Esophagus squamous epithelium (tissue), 5 donors: ENCODE data around the gene SPDYE4. TPM values are rescaled to one million over a fixed set of nuclear protein-coding genes. Genes with fewer than 3 reads are reported as not detected.

Experiments used
- DNase-seq: peaks from one replicate; lab custom pipeline; 2025; lab: John Stamatoyannopoulos, UW
- H3K27ac ChIP-seq, 4 donors: fragments of 200-600 bp; sonication (generic); one replicate each; pipeline ENCODE4 v1.5.1; 2016 to 2019; ENCODE audit warnings: mild to moderate bottlenecking in 1 of 4
- H3K27me3 ChIP-seq, 4 donors: fragments of 200-600 bp; sonication (generic); 1 replicate in 3 of 4; 2 replicates in 1 of 4; pipeline versions ENCODE4 v1.5.1 to v1.6.0; 2017 to 2021; ENCODE audit warnings: antibody characterized with exemption in 1 of 4
- H3K36me3 ChIP-seq, 3 donors: fragments of 200-600 bp; sonication (generic); one replicate each; pipeline ENCODE4 v1.5.1; 2016 to 2019
- H3K4me1 ChIP-seq, 3 donors: fragments of 200-600 bp; sonication (generic); one replicate each; pipeline ENCODE4 v1.5.1; 2017 to 2019
- H3K4me3 ChIP-seq, 4 donors: fragments of 200-600 bp; sonication (generic); 1 replicate in 3 of 4; 2 replicates in 1 of 4; pipeline ENCODE4 v1.5.1; 2016 to 2019; ENCODE audit warnings: mild to moderate bottlenecking in 2 of 4, moderate library complexity in 1 of 4
- H3K9me3 ChIP-seq, 3 donors: fragments of 200-600 bp; sonication (generic); one replicate each; pipeline ENCODE4 v1.5.1; 2016 to 2019
- CTCF ChIP-seq, 6 experiments: fragments of 450-650 bp in 4 of 6; fragments of 200-600 bp in 2 of 6; sonication (generic) in 2 of 6; IDR thresholded peaks; one replicate each; pipeline ENCODE4 v1.5.1; 2016 to 2019; ENCODE audit warnings: antibody characterized with exemption in 6 of 6, mild to moderate bottlenecking in 4 of 6, moderate library complexity in 4 of 6
- POLR2A ChIP-seq, 4 donors: fragments of 450-650 bp; IDR thresholded peaks; one replicate each; pipeline ENCODE4 v1.6.1; 2017; ENCODE audit warnings: antibody characterized with exemption in 4 of 4, mild to moderate bottlenecking in 4 of 4, moderate library complexity in 3 of 4
- WGBS, 2 donors: methylation state at CpG; one replicate each; pipeline ENCODE4 v1.1.5; 2018; 5-methylcytosine and 5-hydroxymethylcytosine counted together
- intact Hi-C: fragments of 100-400 bp; cut with DNase I; formaldehyde crosslinking; loops from one replicate; pipeline ENCODE4 v1.15.0; 2022
- total RNA-seq, 4 donors: library from RNA; depleted of rRNA; stranded (reverse); fragments of >200 nt; gene quantifications; one replicate each; pipeline ENCODE4 v1.1.0, GENCODE V29; 2016
- donor health status: DM: yes; HTN: yes; CAD: no.

Gene SPDYE4
- total RNA-seq, 4 donors from 2014 or later, result not detected

DNA sequence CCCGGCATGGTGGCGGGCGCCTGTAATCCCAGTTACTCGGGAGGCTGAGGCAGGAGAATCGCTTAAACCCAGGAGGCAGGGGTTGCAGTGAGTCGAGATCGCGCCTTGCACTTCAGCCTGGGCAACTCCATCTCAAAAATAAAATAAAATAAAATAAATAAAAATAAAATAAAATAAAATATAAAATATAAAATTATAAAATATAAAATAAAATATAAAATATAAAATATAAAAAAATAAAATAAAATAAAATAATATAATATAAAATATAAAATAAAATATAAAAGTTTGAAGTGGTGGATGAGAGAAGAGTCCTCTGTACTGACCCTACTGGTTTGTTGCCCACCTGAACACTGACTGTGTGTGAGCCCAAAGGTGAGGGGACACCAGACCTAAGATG, 28.9 kb downstream of the SPDYE4 start:
- H3K27ac ChIP-seq, result no peak overlapping the region
- no peaks in the 10 kb centered on the region for H3K27me3 ChIP-seq
- TF ChIP-seq CTCF (IDR thresholded peaks at IDR 0.05) (no peak), POLR2A (IDR thresholded peaks at IDR 0.05) (no peak)
- 91 to 97% methylated on average over 5 to 8 of the region's 8 CpGs for WGBS, 2 donors
- no peak overlapping the region for H3K4me3 ChIP-seq
- intact Hi-C loops, result no loop called here
- no peaks in the 10 kb centered on the region for H3K36me3 ChIP-seq
- H3K9me3 ChIP-seq, result no peaks in the 10 kb centered on the region
- H3K4me1 ChIP-seq, result peaks cover 0 to 11% (median 0%) of the 10 kb centered on the region in 3 donors
- no peak for DNase-seq

DNA sequence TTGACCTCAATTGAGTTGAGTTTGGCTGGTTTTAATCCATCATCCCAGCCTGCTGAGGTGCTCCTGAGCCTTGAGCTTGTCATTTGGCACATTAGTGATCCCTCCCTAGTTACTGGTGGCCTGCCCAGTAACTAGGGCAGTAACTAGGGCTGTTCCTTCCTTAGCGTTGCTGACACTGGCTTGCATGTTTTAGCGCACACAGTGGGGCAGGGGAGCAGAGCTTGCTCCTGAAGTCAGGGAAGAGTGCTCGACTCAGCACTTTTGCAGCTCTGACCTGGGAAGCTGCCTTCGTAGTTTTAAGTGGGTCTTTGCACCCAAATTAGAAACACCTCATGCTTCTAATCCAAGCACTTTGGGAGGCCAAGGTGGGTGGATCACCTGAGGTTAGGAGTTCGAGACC, 29.4 kb downstream of the SPDYE4 start:
- TF ChIP-seq CTCF (IDR thresholded peaks at IDR 0.05), result no peak
- TF ChIP-seq POLR2A (IDR thresholded peaks at IDR 0.05), result no peak
- Histone ChIP-seq H3K27ac (no peak overlapping the region), H3K27me3 (no peaks in the 10 kb centered on the region), H3K36me3 (no peaks in the 10 kb centered on the region), H3K4me3 (no peak overlapping the region), H3K4me1 (peaks cover 0 to 11% (median 0%) of the 10 kb centered on the region in 3 donors), H3K9me3 (no peaks in the 10 kb centered on the region)
- intact Hi-C loops, result no loop called here
- DNase-seq, result no peak
- 75 to 78% methylated on average over 4 to 5 of the region's 5 CpGs for WGBS, 2 donors

GRCh38 chr17:8728251-8728938, 30.0 kb downstream of the SPDYE4 start:
- no peaks in the 10 kb centered on the region for H3K9me3 ChIP-seq
- WGBS, 2 donors, result 76 to 94% methylated on average over 3 to 6 of the region's 13 CpGs
- H3K4me1 ChIP-seq, result peaks cover 0 to 11% (median 0%) of the 10 kb centered on the region in 3 donors
- intact Hi-C loops, result no loop called here
- no peak for DNase-seq
- H3K27ac ChIP-seq, result no peak overlapping the region
- no peaks in the 10 kb centered on the region for H3K36me3 ChIP-seq
- TF ChIP-seq POLR2A (IDR thresholded peaks at IDR 0.05) (no peak), CTCF (IDR thresholded peaks at IDR 0.05) (no peak)
- H3K4me3 ChIP-seq, result no peak overlapping the region
- no peaks in the 10 kb centered on the region for H3K27me3 ChIP-seq

GRCh38 chr17:8726941-8727555, 31.3 kb downstream of the SPDYE4 start:
- H3K27ac ChIP-seq, result no peak overlapping the region
- TF ChIP-seq POLR2A (IDR thresholded peaks at IDR 0.05), result no peak
- TF ChIP-seq CTCF (IDR thresholded peaks at IDR 0.05), result no peak
- WGBS, 2 donors, result 20 to 42% methylated on average over 9 to 13 of the region's 17 CpGs
- no peaks in the 10 kb centered on the region for H3K9me3 ChIP-seq
- intact Hi-C loops, result no loop called here
- no peaks in the 10 kb centered on the region for H3K36me3 ChIP-seq
- no peak overlapping the region for H3K4me3 ChIP-seq
- H3K4me1 ChIP-seq, result peaks cover 0 to 11% (median 0%) of the 10 kb centered on the region in 3 donors
- DNase-seq, result no peak
- no peaks in the 10 kb centered on the region for H3K27me3 ChIP-seq
